Measurements from ENCODE around the gene PGA3.
"Not testable (repeated sequence)": the region's sequence is repeated elsewhere in the genome, so short reads cannot be mapped to it uniquely, and the experiment has no call there.

Gene PGA3

GRCh38 chr11:61211327-61211952, 8.1 kb downstream of the PGA3 start:
- DNase-seq, result not testable (repeated sequence)

- not testable (repeated sequence) for DNase-seq
Measured at GRCh38 chr11:61212202-61212601, 8.9 kb downstream of the PGA3 start.

DNA sequence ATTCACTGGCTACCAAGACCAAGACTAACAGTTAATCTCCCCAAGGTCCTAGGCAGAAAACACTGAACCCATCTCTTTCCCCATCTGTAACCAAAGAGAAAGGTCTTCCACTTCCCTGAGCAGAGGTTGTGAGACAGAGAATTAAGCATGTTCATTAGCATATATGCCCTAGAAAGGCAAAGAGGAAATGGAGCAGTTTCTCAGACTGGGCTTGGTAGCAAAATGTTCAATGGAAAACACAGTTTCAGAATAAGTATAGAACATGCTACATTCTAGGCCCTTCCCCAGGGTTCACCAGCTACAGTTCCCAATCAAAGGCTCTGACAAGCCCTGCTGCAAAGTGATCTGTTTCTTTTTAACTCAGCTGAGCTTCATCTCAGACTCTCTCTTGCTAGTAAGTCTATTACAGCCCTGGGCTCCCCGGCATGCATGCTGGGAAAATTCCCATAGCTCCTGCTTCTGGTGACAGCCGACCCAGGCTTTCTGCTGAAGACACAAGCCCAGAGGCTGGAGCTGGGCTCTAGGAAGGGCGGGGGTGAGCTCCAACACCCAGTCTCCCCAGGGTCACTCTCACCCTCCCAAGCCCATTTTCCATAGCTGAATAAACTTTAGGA, 10.5 kb downstream of the PGA3 start:
- DNase-seq, result not testable (repeated sequence)

GRCh38 chr11:61218306-61218705, 15.0 kb downstream of the PGA3 start:
- not testable (repeated sequence) for DNase-seq

GRCh38 chr11:61219016-61219415, 15.7 kb downstream of the PGA3 start:
- DNase-seq, result not testable (repeated sequence)

- not testable (repeated sequence) for DNase-seq
Measured at GRCh38 chr11:61222047-61222446, 18.7 kb downstream of the PGA3 start, which contains the start of gene PGA4. Gene PGA4 (plus strand): TSS chr11:61222347. CDS start chr11:61222401, 54 bp downstream.

DNA sequence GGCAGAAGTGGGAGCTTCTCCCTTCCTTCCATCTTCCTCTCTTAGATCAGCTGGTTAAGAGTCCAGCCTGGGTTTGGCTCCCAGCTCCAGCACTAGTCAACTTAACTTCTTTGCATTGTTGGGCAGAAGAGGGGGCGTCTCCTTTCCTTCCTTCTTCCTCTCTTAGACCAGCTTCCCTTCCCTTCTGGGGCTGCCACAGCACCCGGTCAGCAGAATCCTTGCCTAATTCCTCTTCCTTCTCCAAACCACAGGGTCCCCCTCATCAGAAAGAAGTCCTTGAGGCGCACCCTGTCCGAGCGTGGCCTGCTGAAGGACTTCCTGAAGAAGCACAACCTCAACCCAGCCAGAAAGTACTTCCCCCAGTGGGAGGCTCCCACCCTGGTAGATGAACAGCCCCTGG, 19.4 kb downstream of the PGA3 start:
- DNase-seq, result not testable (repeated sequence)

DNA sequence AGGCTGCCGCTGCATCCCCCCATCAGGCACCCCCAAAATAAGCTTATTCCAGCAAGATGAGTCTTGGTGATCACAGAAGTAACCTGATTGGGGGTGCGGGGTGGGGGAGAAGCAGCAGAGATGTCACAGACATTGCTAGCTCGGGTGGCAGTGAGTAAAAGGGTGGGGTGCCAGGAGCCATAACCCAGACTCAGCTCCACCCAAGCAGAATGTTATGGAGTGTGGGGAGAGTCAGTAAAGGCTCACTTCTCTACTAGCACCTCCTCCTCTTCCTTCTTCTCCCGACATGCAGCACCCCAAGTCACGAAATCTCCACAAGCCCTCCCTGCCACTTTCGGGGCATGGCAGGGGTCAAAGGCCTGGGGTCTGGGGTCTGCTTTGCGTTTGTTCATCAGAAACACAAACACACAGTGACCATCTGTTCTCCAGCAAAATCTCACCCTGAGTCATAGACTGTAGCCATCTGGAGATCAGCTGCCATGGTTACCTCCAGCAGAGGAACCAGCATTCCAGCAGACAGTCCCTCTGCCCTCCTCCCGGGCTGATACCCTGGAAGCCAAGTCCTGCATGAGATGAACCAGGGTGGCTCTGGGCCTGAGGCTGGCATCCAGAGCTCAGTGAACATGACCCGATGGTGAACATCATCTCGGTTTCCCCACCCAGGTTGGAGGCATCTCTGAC, 23.3 kb downstream of the PGA3 start:
- DNase-seq, result not testable (repeated sequence)

DNA sequence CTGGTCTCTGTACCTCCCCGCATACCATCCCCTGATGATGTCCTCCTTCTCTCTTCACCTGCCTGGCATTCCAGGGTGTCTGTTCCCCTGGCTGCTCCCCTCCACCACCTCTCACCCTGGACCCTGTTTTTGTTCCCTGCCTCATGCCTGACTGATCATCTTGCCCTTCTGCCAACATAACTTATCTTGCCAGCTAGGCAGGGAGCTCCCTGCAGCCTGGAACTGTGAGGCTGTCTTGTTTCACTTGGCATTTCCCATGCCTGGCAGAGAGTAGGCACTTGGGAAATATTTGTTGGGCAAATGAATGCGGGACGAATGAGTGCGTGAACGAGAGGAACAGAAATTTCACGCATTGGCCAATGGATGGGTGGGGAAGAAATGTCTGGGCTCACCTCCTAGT, 26.1 kb downstream of the PGA3 start:
- DNase-seq, result not testable (repeated sequence)

DNA sequence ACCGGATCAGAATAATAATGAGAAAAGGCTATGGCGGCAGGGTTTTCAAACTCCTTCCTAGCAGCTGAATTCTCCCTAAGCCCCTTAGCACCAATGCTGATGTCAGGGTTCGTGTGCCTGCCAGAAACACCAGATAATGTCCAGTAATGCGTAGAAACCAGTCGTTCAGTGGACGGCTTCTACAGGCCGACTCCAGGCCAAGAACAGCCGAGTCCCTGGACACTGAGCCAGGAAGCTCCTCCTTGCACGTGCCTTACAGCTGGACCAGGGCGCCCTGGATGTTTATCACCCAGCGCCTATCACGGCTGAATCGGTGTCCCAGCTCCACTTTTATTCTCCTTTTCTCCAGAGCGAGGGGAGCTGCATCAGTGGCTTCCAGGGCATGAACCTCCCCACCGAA, 27.7 kb downstream of the PGA3 start:
- not testable (repeated sequence) for DNase-seq

- DNase-seq, result not testable (repeated sequence)
Measured at GRCh38 chr11:61231585-61231984, 28.3 kb downstream of the PGA3 start.

- not testable (repeated sequence) for DNase-seq
Measured at GRCh38 chr11:61232548-61233145, 29.3 kb downstream of the PGA3 start.

- DNase-seq, result not testable (repeated sequence)
Measured at GRCh38 chr11:61237130-61237529, 33.8 kb downstream of the PGA3 start.

DNA sequence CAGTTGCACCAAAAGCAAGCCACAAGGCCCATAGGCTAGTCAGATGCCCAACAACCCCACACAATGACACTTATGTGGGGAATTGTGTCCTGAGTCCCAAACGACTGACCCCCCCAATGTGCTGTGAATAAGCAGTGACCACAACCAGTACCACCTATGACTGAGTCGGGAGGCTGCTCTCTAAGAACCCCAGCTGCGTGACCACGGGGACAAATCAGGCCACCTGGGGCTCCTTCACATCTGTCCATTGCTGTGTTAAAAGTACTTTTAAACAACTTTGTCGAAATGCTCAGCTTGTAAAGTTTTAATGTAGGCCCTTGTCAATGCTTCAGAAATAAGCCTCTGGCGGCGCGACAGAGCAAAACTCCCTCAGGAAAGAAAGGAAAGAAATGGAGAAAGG, 37.0 kb downstream of the PGA3 start:
- not testable (repeated sequence) for DNase-seq

DNA sequence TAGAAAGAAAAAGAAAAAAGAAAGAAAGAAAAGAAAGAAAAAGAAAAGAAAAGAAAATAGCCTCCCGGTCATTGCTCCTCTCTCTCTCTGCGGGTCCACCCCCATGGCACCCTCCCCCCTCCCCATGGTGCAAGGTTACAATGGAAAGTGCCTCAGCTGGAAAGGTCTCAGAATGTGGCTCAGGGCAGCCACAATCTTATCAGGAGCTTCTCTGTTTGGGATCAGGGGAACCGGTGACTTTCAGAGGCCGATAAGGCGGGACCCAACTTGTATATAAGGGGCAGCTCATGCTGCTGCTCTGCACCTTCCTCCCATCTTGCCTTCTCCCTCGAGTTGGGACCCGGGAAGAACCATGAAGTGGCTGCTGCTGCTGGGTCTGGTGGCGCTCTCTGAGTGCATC, 37.6 kb downstream of the PGA3 start, which contains the start of gene PGA5:
PGA5 (plus strand) TSS at position 301 of the 400 bp plus-strand sequence; CDS start at position 353, 52 bp downstream.
- not testable (repeated sequence) for DNase-seq

- not testable (repeated sequence) for DNase-seq
Measured at GRCh38 chr11:61241526-61241925, 38.2 kb downstream of the PGA3 start.

GRCh38 chr11:61245284-61245964, 42.1 kb downstream of the PGA3 start:
- not testable (repeated sequence) for DNase-seq

DNA sequence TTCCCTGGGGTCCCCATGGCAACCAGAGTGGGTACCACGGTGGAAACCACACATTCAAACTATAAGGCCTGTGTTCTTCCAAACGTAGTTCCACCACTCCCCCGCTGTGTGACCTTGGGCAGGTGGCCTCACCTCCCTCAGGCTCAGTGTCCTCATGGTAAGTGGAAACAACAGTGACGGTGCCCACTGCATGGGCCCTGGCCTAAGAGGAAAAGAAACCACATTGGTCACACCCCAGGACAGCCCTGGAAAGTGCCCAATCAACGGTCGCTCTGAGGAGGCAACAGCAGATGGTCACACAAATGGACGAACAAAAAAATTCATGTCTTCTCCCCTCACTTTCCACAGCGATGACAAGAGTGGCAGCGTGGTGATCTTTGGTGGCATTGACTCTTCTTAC, 44.8 kb downstream of the PGA3 start:
- DNase-seq, result not testable (repeated sequence)

- DNase-seq, result not testable (repeated sequence)
Measured at GRCh38 chr11:61249201-61249600, 45.9 kb downstream of the PGA3 start.

DNA sequence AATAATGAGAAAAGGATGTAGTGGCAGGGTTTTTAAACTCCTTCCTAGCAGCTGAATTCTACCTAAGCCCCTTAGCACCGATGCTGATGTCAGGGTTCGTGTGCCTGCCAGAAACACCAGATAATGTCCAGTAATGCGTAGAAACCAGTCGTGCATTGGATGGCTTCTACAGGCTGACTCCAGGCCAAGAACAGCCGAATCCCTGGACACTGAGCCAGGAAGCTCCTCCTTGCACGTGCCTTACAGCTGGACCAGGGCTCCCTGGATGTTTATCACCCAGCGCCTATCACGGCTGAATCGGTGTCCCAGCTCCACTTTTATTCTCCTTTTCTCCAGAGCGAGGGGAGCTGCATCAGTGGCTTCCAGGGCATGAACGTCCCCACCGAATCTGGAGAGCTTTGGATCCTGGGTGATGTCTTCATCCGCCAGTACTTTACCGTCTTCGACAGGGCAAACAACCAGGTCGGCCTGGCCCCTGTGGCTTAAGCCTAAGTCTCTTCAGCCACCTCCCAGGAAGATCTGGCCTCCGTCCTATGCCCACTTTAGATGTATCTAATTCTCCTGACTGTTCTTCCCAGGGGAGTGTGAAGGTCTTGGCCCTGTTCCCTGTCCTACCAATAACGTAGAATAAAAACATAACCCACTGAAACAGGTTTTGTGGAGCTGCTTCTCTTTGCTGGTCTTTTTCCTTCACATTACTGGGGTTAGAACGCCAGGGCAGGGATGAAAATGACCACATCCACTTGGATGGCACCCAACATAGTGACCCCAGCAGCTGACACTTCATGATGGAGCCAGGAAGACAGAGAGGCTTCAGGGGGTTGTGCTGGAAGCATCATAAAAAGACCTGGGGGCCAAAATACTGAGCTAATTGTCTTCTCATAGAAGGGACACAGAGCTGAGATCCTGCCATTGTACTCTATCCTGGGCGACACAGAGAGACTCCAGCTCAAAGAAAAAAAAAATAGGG, 47.8 kb downstream of the PGA3 start:
- DNase-seq, result not testable (repeated sequence)

GRCh38 chr11:61252332-61252731, 49.0 kb downstream of the PGA3 start:
- DNase-seq, result not testable (repeated sequence)

All from NCI-H2227 treated with DMSO at 0.1 percent for 48 hours (cell line).